Activated naive CD4-positive, alpha-beta T cell treated with anti-CD3 and anti-CD28 coated beads, Interleukin-2, amount 50 U/mL, for 24 hours (primary cell): ENCODE results near the gene AMPH.
A peak's percentile ranks its signal among the peaks of the same experiment; 100 is the strongest.

ENCODE experiments used
- H3K27ac Mint-ChIP-seq: one replicate; pipeline ENCODE4 v1.8.0; 2021; ENCODE audit warnings: mild to moderate bottlenecking, mixed read lengths
- H3K27me3 Mint-ChIP-seq: one replicate; pipeline ENCODE4 v1.8.0; 2021; ENCODE audit warnings: mixed read lengths
- H3K36me3 Mint-ChIP-seq: one replicate; pipeline ENCODE4 v1.8.0; 2021; ENCODE audit warnings: mixed read lengths
- H3K4me1 Mint-ChIP-seq: one replicate; pipeline ENCODE4 v1.8.0; 2021; ENCODE audit warnings: mixed read lengths
- H3K4me3 Mint-ChIP-seq: one replicate; pipeline ENCODE4 v1.8.0; 2021; ENCODE audit warnings: mild to moderate bottlenecking, mixed read lengths
- H3K9me3 Mint-ChIP-seq: one replicate; pipeline ENCODE4 v1.8.0; 2021; ENCODE audit warnings: mixed read lengths

The AMPH gene

DNA sequence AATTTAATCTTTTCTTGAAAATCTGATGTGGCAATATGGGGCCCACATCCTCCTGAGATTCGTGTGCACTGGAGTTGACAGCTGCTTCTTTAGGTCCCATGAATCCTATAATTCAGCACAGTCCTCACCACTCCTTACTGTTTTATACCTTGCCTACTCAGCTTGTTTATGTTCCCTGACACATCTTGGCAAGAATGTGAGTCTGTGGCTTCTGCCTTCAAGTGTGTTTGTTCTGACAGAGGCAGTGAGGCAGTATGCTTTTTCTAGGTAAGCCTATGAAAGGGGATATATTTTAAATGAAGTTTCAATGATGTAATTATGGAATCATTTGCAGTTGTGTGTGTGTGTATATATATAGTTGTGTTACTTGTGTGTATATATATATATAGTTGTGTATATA lies 106.4 kb downstream of the AMPH start:
- Mint-ChIP-seq H3K4me1 (no peaks in the 10 kb centered on the region), H3K27me3 (no peaks in the 10 kb centered on the region), H3K27ac (no peak overlapping the region), H3K9me3 (no peaks in the 10 kb centered on the region), H3K4me3 (no peak overlapping the region), H3K36me3 (no peaks in the 10 kb centered on the region)

- no peak overlapping the region for H3K27ac Mint-ChIP-seq
- peaks cover 4% of the 10 kb centered on the region for H3K36me3 Mint-ChIP-seq
- no peaks in the 10 kb centered on the region for H3K4me1 Mint-ChIP-seq
- H3K27me3 Mint-ChIP-seq = no peaks in the 10 kb centered on the region
- no peak overlapping the region for H3K4me3 Mint-ChIP-seq
- H3K9me3 Mint-ChIP-seq = peaks cover 10% of the 10 kb centered on the region
These were observed 110.4 kb downstream of the AMPH start for GRCh38 chr7:38520741-38521140.

DNA sequence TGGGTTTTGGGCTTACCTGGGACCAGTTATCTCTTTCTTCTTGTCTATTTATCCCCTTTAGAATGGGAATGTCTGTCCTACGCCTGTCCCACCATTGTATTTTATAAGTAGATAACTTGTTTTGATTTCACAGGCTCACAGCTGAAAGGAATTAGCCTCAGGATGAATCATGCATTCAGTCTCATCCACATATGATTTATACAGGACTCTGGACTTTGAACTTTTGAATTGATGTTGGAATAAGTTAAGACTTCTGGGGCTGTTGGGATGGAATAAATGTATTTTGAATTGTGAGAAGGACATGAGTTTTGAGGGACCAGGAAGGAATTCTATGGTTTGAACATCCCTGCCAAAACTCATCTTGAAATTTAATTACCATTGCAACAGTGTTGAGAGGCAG lies 112.6 kb downstream of the AMPH start:
- no peak overlapping the region for H3K4me3 Mint-ChIP-seq
- no peaks in the 10 kb centered on the region for H3K4me1 Mint-ChIP-seq
- no peak overlapping the region for H3K27ac Mint-ChIP-seq
- no peaks in the 10 kb centered on the region for H3K27me3 Mint-ChIP-seq
- peaks cover 4% of the 10 kb centered on the region for H3K36me3 Mint-ChIP-seq
- peaks cover 21% of the 10 kb centered on the region for H3K9me3 Mint-ChIP-seq

DNA sequence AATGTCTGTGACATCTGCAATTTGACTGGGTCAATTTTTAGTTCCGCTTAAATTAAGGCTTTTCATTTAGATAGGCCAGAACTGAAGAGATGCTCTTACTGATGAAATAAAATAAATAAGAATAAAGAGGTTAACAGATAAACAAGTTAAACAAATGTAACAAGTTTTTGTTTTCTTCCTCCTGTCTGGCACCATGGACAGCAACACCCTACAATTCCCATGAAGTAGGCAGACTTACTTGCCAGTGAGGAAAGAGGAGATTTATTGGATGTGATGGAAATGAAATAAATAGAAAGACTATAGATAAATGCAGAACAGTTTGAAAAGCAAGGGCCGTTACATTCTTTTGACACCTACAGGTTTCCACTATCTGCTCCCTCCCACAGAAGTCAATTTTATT lies 118.5 kb downstream of the AMPH start:
- Mint-ChIP-seq H3K9me3 (peaks cover 26% of the 10 kb centered on the region), H3K4me3 (no peak overlapping the region), H3K4me1 (no peaks in the 10 kb centered on the region), H3K36me3 (peaks cover 4% of the 10 kb centered on the region), H3K27me3 (no peaks in the 10 kb centered on the region), H3K27ac (no peak overlapping the region)

- Mint-ChIP-seq H3K9me3 (peaks cover 23% of the 10 kb centered on the region), H3K27me3 (no peaks in the 10 kb centered on the region), H3K36me3 (peaks cover 3% of the 10 kb centered on the region), H3K27ac (no peak overlapping the region), H3K4me1 (no peaks in the 10 kb centered on the region), H3K4me3 (no peak overlapping the region)
These were observed 118.9 kb downstream of the AMPH start for GRCh38 chr7:38512291-38512690.

DNA sequence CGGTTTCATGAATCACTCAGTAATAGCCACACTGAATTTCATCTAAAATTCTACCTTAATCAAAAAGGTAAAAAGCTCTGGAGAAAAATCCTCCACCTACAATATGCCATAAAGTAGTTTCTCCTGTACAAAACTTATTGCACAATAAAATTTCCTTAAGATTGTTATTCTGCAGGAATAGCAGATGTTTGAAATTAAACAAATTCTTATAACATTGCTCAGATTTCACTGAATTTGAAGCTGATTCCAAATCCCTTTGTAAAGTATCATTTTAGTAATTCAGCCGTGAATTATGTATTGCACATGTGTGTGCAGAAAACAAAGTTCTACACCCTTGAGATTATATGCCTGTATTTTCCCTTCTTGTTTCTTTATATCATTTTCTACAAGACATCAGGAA lies 123.8 kb downstream of the AMPH start:
- Mint-ChIP-seq H3K27me3 (no peaks in the 10 kb centered on the region), H3K36me3 (no peaks in the 10 kb centered on the region), H3K4me3 (no peak overlapping the region), H3K4me1 (no peaks in the 10 kb centered on the region), H3K27ac (no peak overlapping the region), H3K9me3 (peaks cover 4% of the 10 kb centered on the region)

GRCh38 chr7:38506756-38507155 lies 124.4 kb downstream of the AMPH start:
- Mint-ChIP-seq H3K27ac (no peak overlapping the region), H3K27me3 (no peaks in the 10 kb centered on the region), H3K4me3 (no peak overlapping the region), H3K9me3 (no peaks in the 10 kb centered on the region), H3K36me3 (no peaks in the 10 kb centered on the region), H3K4me1 (no peaks in the 10 kb centered on the region)

DNA sequence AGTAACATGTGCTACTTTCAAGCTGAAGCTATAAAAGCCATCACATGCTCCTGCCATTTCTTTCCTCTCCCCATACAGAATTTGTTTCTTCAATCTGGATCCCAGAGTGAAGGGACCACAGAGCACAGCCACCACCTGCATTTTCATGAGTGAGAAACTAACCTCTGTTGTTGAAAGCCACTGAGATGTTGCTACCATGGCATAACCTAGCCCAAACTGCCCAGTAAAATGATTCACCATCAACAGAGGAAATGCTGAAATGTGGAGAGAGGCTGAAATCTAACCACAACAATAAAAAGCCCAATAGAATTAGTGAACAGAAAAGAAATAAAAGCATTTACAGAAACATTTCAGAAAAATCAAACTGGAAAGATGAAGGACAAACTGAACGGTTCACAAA lies 125.2 kb downstream of the AMPH start:
- Mint-ChIP-seq H3K4me1 (no peaks in the 10 kb centered on the region), H3K4me3 (no peak overlapping the region), H3K36me3 (no peaks in the 10 kb centered on the region), H3K27me3 (no peaks in the 10 kb centered on the region), H3K9me3 (no peaks in the 10 kb centered on the region), H3K27ac (no peak overlapping the region)

DNA sequence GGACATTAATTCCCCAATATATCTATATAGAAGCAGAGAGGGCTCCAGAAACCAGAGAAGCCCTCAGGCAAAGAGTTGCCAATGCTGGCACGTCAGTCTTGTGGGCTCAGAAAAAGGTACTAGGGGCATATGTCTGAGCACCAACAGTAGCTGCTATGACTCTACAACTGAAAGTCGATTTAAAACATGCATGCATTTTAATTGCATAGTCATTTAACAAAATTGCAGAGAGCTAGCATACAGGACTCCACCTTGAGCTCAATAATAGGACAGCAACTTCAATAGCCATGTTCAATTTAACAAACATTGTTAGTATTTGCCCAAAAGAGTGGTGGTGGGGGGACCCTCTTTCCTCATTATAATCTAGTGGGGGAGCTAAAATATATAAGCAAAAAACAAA lies 126.5 kb downstream of the AMPH start:
- H3K27ac Mint-ChIP-seq = no peak overlapping the region
- no peaks in the 10 kb centered on the region for H3K9me3 Mint-ChIP-seq
- no peak overlapping the region for H3K4me3 Mint-ChIP-seq
- H3K27me3 Mint-ChIP-seq = no peaks in the 10 kb centered on the region
- H3K4me1 Mint-ChIP-seq = no peaks in the 10 kb centered on the region
- no peaks in the 10 kb centered on the region for H3K36me3 Mint-ChIP-seq

DNA sequence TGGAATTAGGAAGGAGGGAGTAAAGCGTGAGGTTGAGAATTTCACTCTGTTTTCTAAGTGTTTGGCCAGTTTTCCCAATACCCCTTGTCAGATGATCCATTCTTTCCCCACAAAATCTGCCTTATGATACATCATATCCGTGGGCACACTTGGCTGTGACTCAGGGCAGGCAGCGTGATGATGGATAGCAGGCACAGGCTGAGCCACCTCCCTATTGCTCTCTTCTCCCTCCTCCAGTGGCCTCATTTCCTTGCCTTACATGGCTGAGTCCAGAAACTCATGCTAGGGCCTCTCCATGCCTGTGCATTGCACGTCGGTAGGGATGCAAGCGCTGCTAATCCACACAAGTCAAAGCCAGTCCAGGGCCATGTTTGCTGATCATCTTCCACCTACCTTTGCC lies 128.3 kb downstream of the AMPH start:
- Mint-ChIP-seq H3K4me3 (no peak overlapping the region), H3K27ac (no peak overlapping the region), H3K9me3 (no peaks in the 10 kb centered on the region), H3K4me1 (no peaks in the 10 kb centered on the region), H3K36me3 (no peaks in the 10 kb centered on the region), H3K27me3 (peaks cover 5% of the 10 kb centered on the region)

DNA sequence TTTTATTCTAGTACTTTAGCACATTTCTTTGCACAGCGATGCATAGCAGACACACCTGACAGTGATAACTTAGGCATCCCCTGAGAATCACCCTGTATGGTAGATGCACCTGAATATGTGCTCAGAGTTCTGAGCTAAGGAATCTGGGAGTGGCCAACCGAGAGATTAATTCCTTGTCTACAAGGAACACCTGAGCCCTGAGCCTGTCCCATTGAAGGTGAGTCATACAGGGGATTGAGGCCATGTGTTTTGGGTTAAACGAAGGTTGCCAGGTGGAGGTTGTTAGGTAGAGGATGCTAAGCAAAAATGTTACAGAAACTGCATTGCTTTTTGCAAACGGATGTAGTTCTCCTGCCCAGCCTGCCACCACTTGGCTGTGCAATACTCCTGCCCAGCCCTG lies 128.9 kb downstream of the AMPH start:
- Mint-ChIP-seq H3K27ac (no peak overlapping the region), H3K36me3 (no peaks in the 10 kb centered on the region), H3K4me1 (no peaks in the 10 kb centered on the region), H3K4me3 (no peak overlapping the region), H3K9me3 (no peaks in the 10 kb centered on the region), H3K27me3 (peaks cover 5% of the 10 kb centered on the region)

DNA sequence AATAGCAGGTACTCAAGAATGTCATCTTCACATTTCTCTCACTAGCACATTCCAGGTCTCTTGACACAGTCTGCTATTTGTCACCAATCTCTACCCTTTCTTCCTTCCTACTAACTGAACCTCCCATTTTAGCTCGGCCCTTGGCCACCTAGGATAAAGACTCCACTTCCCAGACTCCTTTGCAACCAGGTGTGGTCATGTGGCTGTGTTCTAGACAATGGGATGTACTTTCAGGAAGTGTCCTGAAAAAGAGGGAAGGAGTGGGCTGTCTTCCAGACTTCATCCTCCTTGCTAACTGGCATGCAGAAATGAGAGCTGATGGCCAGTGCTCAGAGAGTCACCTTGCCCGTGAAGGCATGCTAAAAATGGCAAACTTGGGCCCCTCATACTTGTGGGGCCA lies 139.2 kb downstream of the AMPH start:
- peaks cover 5% of the 10 kb centered on the region for H3K27me3 Mint-ChIP-seq
- H3K27ac Mint-ChIP-seq = no peak overlapping the region
- no peaks in the 10 kb centered on the region for H3K36me3 Mint-ChIP-seq
- H3K9me3 Mint-ChIP-seq = no peaks in the 10 kb centered on the region
- no peak overlapping the region for H3K4me3 Mint-ChIP-seq
- no peaks in the 10 kb centered on the region for H3K4me1 Mint-ChIP-seq

GRCh38 chr7:38482521-38482920 lies 148.7 kb downstream of the AMPH start:
- peaks cover 15% of the 10 kb centered on the region for H3K9me3 Mint-ChIP-seq
- H3K4me1 Mint-ChIP-seq = no peaks in the 10 kb centered on the region
- peaks cover 4% of the 10 kb centered on the region for H3K36me3 Mint-ChIP-seq
- no peak overlapping the region for H3K4me3 Mint-ChIP-seq
- H3K27me3 Mint-ChIP-seq = peaks cover 9% of the 10 kb centered on the region
- H3K27ac Mint-ChIP-seq = peak overlapping the region; percentile 24

GRCh38 chr7:38481401-38481800 lies 149.8 kb downstream of the AMPH start:
- H3K9me3 Mint-ChIP-seq = peaks cover 15% of the 10 kb centered on the region
- peaks cover 9% of the 10 kb centered on the region for H3K27me3 Mint-ChIP-seq
- H3K4me3 Mint-ChIP-seq = no peak overlapping the region
- H3K36me3 Mint-ChIP-seq = peaks cover 4% of the 10 kb centered on the region
- H3K27ac Mint-ChIP-seq = no peak overlapping the region
- H3K4me1 Mint-ChIP-seq = no peaks in the 10 kb centered on the region

DNA sequence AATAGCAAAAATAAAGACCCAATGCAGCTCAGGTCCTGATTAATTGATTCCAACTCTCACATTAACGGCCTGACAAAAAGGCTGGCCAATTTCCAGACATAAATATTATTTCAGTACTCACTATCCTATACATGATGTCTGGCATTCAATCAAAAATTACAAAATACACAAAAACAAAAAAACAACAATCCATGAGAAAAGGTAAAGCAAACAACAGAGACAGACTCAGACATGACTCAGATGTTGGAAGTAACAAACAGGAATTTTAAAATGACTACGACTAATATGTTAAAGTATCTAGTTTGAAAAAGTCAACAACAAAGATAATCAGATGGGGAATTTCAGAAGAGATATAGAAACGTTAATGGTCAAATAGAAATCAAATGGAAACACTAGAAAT lies 152.8 kb downstream of the AMPH start:
- peaks cover 2% of the 10 kb centered on the region for H3K27me3 Mint-ChIP-seq
- H3K36me3 Mint-ChIP-seq = peaks cover 2% of the 10 kb centered on the region
- H3K4me3 Mint-ChIP-seq = no peak overlapping the region
- H3K4me1 Mint-ChIP-seq = no peaks in the 10 kb centered on the region
- H3K9me3 Mint-ChIP-seq = peaks cover 5% of the 10 kb centered on the region
- no peak overlapping the region for H3K27ac Mint-ChIP-seq

- Mint-ChIP-seq H3K4me3 (no peak overlapping the region), H3K4me1 (no peaks in the 10 kb centered on the region), H3K9me3 (peaks cover 5% of the 10 kb centered on the region), H3K36me3 (peaks cover 2% of the 10 kb centered on the region), H3K27ac (no peak overlapping the region), H3K27me3 (peaks cover 2% of the 10 kb centered on the region)
These were observed 153.8 kb downstream of the AMPH start for GRCh38 chr7:38477333-38477732.

DNA sequence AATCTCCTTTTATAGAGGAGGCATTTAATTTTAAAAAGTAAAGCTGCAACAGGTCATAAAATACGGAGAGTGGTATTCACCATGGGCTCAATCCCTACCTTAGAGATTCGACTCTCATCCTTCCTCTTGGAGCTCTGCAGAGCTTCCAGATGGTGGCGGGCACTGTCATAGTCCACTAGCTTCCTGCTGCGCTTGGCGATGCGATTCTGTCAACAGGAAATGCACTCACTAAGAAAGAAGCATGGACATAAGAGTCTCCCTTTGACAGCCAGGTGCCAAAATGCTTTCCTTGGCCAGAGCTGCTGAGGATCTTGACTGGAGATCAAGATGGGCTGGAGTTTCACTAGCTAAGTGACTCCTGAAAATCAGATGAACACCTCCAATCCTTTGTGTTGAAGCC lies 154.4 kb downstream of the AMPH start:
- H3K27ac Mint-ChIP-seq = no peak overlapping the region
- peaks cover 2% of the 10 kb centered on the region for H3K36me3 Mint-ChIP-seq
- peaks cover 5% of the 10 kb centered on the region for H3K9me3 Mint-ChIP-seq
- H3K27me3 Mint-ChIP-seq = peaks cover 2% of the 10 kb centered on the region
- H3K4me1 Mint-ChIP-seq = no peaks in the 10 kb centered on the region
- H3K4me3 Mint-ChIP-seq = no peak overlapping the region
